ENCODE measurements around the gene FAM229A. TPM values are rescaled to one million over a fixed set of nuclear protein-coding genes. Genes with fewer than 3 reads are reported as not detected.

FAM229A gene
- total and polyA plus RNA-seq, 4 donors: 1.6 to 3.3 (median 2.1) TPM

DNA sequence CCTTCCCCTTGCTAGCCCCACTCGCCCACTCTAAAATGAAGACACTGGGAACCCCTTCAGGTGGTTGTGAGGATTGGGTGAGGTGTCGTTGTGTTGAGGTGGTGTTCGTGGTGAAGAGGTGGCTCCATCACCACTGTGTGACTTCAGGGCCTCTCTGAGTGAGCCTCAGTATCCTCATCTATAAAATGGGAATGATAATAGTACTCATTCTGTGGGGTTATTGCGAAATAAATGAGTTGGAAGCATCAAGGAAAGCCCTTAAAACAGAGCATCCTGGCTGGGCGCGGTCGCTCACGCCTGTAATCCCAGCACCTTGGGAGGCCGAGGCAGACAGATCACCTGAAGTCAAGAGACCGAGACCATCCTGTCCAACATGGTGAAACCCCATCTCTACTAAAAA is 19.6 kb downstream of the FAM229A start:
- Histone ChIP-seq H3K27ac (ENCODE audit: low read depth in 1 of 2, low read length in 2 of 2) (no peak overlapping the region), H3K9me3 (ENCODE audit: control insufficient read depth in 4 of 4, low read length in 3 of 4) (no peaks in the 10 kb centered on the region), H3K4me1 (ENCODE audit: control insufficient read depth in 4 of 4, insufficient read depth in 4 of 4, low read length in 3 of 4) (peaks cover 0 to 4% (median 2%) of the 10 kb centered on the region in 4 donors), H3K9ac (ENCODE audit: low read depth in 1 of 2, low read length in 2 of 2) (no peak overlapping the region), H3K27me3 (ENCODE audit: control insufficient read depth in 4 of 4, insufficient read depth in 4 of 4, low read length in 3 of 4) (no peaks in the 10 kb centered on the region), H3K36me3 (ENCODE audit: control insufficient read depth in 4 of 4, insufficient read depth in 3 of 4, low read depth in 1 of 4, low read length in 3 of 4) (no peaks in the 10 kb centered on the region), H3K4me3 (ENCODE audit: low read depth in 1 of 3, low read length in 3 of 3) (no peak overlapping the region)
- WGBS: 95% methylated on average over 10 of the region's 10 CpGs
- TF ChIP-seq JUND (IDR thresholded peaks at IDR 0.05) (no peak), EGR1 (IDR thresholded peaks at IDR 0.05; ENCODE audit: low read depth in 2 of 2) (no peak), TAF1 (conservative IDR thresholded peaks at IDR 0.05) (no peak), RAD21 (IDR thresholded peaks at IDR 0.05) (no peak), RXRA (IDR thresholded peaks at IDR 0.05) (no peak), YY1 (IDR thresholded peaks at IDR 0.05) (no peak), CTCF (IDR thresholded peaks at IDR 0.05; ENCODE audit: low read depth, low read length, missing input control) (no peak), GABPA (IDR thresholded peaks at IDR 0.05 in 1 of 2, conservative IDR thresholded peaks at IDR 0.05 in 1 of 2) (no peak), HNF4G (IDR thresholded peaks at IDR 0.05) (no peak)
- TF ChIP-seq, protein P1, sequence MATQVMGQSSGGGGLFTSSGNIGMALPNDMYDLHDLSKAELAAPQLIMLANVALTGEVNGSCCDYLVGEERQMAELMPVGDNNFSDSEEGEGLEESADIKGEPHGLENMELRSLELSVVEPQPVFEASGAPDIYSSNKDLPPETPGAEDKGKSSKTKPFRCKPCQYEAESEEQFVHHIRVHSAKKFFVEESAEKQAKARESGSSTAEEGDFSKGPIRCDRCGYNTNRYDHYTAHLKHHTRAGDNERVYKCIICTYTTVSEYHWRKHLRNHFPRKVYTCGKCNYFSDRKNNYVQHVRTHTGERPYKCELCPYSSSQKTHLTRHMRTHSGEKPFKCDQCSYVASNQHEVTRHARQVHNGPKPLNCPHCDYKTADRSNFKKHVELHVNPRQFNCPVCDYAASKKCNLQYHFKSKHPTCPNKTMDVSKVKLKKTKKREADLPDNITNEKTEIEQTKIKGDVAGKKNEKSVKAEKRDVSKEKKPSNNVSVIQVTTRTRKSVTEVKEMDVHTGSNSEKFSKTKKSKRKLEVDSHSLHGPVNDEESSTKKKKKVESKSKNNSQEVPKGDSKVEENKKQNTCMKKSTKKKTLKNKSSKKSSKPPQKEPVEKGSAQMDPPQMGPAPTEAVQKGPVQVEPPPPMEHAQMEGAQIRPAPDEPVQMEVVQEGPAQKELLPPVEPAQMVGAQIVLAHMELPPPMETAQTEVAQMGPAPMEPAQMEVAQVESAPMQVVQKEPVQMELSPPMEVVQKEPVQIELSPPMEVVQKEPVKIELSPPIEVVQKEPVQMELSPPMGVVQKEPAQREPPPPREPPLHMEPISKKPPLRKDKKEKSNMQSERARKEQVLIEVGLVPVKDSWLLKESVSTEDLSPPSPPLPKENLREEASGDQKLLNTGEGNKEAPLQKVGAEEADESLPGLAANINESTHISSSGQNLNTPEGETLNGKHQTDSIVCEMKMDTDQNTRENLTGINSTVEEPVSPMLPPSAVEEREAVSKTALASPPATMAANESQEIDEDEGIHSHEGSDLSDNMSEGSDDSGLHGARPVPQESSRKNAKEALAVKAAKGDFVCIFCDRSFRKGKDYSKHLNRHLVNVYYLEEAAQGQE (IDR thresholded peaks at IDR 0.05): no peak
- TF ChIP-seq, protein P2, sequence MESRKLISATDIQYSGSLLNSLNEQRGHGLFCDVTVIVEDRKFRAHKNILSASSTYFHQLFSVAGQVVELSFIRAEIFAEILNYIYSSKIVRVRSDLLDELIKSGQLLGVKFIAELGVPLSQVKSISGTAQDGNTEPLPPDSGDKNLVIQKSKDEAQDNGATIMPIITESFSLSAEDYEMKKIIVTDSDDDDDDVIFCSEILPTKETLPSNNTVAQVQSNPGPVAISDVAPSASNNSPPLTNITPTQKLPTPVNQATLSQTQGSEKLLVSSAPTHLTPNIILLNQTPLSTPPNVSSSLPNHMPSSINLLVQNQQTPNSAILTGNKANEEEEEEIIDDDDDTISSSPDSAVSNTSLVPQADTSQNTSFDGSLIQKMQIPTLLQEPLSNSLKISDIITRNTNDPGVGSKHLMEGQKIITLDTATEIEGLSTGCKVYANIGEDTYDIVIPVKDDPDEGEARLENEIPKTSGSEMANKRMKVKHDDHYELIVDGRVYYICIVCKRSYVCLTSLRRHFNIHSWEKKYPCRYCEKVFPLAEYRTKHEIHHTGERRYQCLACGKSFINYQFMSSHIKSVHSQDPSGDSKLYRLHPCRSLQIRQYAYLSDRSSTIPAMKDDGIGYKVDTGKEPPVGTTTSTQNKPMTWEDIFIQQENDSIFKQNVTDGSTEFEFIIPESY (IDR thresholded peaks at IDR 0.05): no peak
- DNase-seq (ENCODE audit: low spot score): no peak

DNA sequence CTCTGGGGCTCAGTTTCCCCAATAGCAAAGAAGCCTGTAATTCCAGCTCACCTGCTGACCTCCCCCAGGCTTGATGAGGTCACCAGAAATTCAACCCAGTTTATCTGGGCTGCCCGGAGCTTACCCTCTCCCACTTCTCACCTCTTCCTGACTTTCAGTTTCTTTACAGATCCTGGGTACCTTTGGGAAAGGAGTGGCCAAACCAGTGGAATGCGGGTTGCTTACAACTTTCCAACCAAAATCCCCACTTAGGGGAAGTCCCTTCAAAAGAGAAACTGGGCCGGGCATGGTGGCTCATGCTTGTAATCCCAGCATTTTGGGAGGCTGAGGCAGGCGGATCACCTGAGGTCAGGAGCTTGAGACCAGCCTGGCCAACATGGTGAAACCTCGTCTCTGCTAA is 20.3 kb downstream of the FAM229A start:
- Histone ChIP-seq H3K9me3 (ENCODE audit: control insufficient read depth in 4 of 4, low read length in 3 of 4) (no peaks in the 10 kb centered on the region), H3K4me3 (ENCODE audit: low read depth in 1 of 3, low read length in 3 of 3) (no peak overlapping the region), H3K36me3 (ENCODE audit: control insufficient read depth in 4 of 4, insufficient read depth in 3 of 4, low read depth in 1 of 4, low read length in 3 of 4) (no peaks in the 10 kb centered on the region), H3K27ac (ENCODE audit: low read depth in 1 of 2, low read length in 2 of 2) (no peak overlapping the region), H3K9ac (ENCODE audit: low read depth in 1 of 2, low read length in 2 of 2) (no peak overlapping the region), H3K27me3 (ENCODE audit: control insufficient read depth in 4 of 4, insufficient read depth in 4 of 4, low read length in 3 of 4) (no peaks in the 10 kb centered on the region), H3K4me1 (ENCODE audit: control insufficient read depth in 4 of 4, insufficient read depth in 4 of 4, low read length in 3 of 4) (peaks cover 0 to 5% (median 2%) of the 10 kb centered on the region in 4 donors)
- DNase-seq (ENCODE audit: low spot score): no peak
- WGBS: 63% methylated on average over 5 of the region's 5 CpGs
- TF ChIP-seq SP1 (IDR thresholded peaks at IDR 0.05): no peak
- TF ChIP-seq HNF4A (conservative IDR thresholded peaks at IDR 0.05): no peak
- no peak for TF ChIP-seq YY1 (IDR thresholded peaks at IDR 0.05)
- TF ChIP-seq CTCF (IDR thresholded peaks at IDR 0.05; ENCODE audit: low read depth, low read length, missing input control): no peak
- no peak for TF ChIP-seq HNF4G (IDR thresholded peaks at IDR 0.05)
- TF ChIP-seq, protein P2 (IDR thresholded peaks at IDR 0.05): no peak
- no peak for TF ChIP-seq NR2F2 (IDR thresholded peaks at IDR 0.05)
- TF ChIP-seq, protein P3, sequence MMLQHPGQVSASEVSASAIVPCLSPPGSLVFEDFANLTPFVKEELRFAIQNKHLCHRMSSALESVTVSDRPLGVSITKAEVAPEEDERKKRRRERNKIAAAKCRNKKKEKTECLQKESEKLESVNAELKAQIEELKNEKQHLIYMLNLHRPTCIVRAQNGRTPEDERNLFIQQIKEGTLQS (IDR thresholded peaks at IDR 0.05): no peak
- no peak for TF ChIP-seq JUND (IDR thresholded peaks at IDR 0.05)
- TF ChIP-seq, protein P1 (IDR thresholded peaks at IDR 0.05): no peak
- no peak for TF ChIP-seq RAD21 (IDR thresholded peaks at IDR 0.05)
- no peak for TF ChIP-seq FOXA2 (IDR thresholded peaks at IDR 0.05)
